ENCODE results near the gene ENO2.

The ENO2 gene

DNA sequence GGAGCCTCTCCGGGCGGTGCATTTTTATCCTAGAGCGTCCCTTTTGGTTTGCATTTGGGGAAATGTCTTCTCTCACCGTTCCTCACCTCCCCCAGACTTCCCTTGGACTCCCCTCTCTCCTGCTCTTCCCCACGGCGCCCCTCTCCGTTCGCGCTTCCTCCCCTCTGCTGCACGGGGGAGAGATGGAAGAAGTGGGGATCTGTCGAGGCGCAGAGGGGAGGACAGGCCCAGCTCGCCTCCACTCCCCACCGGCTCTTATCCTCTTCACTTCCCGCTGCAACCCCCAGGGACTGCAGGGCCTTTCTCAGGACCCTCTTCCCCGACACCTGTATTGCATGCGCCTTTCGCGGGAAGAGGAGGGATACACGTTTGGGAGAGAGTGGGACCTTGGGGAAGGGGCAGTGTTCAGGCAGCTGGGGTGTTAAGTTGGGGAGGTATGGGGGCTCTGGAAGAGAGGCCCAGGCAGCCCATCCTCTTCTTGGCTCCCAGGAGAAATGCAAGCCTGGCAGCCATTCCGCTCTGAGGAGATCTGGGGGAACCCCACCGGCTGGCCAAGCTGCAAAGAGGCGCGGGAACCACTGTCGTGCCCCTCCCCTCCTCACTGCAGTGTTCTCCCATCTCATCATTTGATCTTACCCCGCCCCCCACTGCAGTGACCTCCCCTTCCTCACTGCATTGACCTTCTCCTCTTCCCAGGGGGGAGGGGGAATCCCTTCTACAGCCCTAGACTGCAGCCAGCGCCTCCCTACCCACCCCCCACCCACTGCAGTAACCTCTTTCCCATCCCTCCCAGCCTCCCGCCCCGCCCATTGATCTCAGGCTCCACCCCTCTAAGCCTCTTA, 788 bp downstream of the ENO2 start:
- no peak for DNase-seq

DNA sequence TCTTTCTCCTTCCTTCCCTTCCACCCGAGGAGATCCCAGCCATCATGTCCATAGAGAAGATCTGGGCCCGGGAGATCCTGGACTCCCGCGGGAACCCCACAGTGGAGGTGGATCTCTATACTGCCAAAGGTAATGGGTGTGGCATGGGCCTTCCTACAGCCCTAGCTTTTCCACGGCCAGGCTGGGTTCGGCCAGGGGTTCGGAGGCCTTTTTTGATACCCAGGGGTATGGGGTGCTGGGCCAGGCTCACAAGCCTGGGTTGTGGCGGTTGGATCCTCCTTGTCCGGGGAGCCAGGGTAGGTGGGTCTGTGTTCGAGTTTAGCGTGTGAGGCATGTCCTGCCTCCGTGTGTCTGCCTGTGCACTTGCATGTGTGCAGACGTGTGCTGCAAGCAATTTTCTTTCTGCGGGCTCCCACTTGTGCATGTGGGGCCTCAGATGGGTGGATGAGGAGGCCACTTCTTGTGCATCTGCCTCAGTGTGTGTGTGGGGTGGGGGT, 1.5 kb downstream of the ENO2 start:
- no peak for DNase-seq

DNA sequence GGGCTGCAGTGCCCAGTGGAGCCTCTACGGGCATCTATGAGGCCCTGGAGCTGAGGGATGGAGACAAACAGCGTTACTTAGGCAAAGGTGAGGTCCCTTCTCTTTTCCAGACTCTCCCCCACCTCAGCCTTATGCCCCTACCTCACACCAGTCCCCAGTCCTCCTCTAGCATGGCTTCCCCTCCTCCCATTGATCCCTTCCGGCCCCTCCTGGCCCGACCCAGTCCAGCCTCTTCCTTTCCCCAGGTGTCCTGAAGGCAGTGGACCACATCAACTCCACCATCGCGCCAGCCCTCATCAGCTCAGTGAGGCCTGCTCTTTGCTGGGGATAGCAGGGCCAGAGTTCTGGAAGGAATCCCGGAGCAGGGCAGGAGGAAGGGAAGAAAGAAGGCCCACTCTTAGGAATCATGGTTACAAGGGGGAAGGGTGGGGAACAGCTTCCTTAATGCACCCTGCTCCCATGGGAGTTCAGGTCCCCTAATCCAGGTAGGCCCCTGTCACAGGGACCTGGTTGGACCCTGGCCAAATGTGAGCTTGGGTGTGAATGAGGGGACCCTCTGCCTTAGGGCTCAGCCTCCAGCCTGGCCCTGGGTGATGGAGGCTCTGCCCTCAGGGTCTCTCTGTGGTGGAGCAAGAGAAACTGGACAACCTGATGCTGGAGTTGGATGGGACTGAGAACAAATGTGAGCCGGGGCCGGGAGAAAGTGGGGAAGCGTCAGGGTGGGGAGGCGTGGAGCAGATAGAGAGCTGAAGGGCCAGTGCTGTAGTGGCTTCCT, 2.2 kb downstream of the ENO2 start:
- no peak for DNase-seq

DNA sequence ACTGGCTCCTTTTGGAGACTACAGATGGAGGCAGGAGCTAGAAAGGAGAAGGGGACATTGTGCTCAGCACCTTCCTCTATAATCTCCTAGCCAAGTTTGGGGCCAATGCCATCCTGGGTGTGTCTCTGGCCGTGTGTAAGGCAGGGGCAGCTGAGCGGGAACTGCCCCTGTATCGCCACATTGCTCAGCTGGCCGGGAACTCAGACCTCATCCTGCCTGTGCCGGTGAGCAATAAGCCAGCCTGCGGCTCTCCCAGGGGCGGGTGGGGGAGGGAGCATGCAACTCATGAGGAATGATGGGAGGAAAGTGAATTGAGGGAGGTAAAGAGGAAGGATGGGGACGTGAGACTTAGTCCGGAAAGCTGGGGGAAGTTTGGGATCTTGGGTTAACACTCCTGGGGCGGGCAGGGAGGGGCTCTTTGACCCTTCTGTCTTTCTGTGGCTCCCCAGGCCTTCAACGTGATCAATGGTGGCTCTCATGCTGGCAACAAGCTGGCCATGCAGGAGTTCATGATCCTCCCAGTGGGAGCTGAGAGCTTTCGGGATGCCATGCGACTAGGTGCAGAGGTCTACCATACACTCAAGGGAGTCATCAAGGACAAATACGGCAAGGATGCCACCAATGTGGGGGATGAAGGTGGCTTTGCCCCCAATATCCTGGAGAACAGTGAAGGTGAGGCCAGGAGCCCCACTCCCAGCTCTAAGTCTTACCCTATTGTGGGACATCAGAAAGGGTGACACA, 3.3 kb downstream of the ENO2 start:
- no peak for DNase-seq

DNA sequence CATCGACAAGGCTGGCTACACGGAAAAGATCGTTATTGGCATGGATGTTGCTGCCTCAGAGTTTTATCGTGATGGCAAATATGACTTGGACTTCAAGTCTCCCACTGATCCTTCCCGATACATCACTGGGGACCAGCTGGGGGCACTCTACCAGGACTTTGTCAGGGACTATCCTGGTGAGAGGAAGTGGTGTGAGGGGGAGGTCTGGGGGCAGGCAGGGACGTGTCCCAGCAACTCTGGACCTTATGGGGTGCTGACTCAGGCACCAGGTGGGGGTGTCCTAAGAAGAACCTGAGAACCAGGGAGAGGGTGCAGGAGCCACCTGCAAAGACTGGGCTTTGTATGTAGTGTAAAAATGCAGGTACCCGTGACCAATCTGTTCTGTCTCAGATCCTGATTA, 5.2 kb downstream of the ENO2 start:
- no peak for DNase-seq

DNA sequence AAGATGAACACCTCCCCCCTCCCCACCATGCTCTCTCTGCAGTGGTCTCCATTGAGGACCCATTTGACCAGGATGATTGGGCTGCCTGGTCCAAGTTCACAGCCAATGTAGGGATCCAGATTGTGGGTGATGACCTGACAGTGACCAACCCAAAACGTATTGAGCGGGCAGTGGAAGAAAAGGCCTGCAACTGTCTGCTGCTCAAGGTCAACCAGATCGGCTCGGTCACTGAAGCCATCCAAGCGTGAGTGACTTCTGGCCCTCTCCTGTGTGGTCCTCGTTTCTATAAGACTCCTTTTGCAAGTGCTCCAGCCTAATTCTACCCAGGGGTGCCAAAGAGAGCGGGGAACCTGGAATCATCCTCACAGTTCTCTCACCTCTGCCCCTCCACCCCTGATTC, 7.2 kb downstream of the ENO2 start:
- no peak for DNase-seq

DNA sequence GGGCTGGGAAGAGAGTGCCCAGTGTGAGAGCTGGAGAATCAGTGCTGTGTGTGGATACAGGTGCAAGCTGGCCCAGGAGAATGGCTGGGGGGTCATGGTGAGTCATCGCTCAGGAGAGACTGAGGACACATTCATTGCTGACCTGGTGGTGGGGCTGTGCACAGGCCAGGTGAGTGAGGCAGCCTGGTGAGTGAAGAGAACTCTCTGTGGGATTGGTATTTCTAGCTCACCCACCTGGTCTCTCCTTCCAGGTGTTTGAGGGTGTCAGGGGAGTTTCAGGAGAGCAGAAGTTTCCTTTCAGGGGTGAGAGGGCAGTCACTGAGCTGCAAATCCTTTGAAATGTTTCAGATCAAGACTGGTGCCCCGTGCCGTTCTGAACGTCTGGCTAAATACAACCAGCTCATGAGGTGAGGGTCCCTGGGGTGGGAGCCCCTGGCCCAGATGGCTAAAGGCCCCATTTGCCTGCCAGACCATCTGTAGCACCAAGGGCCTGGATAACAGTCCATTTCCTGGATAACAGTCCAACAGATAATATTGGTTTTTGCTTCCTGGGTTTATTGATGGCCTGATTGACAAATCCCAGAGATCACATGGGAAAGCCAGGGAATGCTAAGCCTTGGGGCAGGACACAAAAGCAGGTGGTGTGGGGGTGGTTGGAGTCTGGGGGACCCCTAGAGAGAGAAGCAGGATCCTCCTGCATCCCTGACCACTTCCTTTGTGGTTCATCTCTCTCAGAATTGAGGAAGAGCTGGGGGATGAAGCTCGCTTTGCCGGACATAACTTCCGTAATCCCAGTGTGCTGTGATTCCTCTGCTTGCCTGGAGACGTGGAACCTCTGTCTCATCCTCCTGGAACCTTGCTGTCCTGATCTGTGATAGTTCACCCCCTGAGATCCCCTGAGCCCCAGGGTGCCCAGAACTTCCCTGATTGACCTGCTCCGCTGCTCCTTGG, 7.9 kb downstream of the ENO2 start:
- DNase-seq, result no peak

DNA sequence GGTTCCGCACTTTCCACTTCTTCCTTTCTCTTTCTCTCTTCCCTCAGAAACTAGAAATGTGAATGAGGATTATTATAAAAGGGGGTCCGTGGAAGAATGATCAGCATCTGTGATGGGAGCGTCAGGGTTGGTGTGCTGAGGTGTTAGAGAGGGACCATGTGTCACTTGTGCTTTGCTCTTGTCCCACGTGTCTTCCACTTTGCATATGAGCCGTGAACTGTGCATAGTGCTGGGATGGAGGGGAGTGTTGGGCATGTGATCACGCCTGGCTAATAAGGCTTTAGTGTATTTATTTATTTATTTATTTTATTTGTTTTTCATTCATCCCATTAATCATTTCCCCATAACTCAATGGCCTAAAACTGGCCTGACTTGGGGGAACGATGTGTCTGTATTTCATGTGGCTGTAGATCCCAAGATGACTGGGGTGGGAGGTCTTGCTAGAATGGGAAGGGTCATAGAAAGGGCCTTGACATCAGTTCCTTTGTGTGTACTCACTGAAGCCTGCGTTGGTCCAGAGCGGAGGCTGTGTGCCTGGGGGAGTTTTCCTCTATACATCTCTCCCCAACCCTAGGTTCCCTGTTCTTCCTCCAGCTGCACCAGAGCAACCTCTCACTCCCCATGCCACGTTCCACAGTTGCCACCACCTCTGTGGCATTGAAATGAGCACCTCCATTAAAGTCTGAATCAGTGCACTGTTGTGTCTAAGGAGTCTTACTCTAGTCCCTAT, 8.8 kb downstream of the ENO2 start:
- DNase-seq, result no peak

DNA sequence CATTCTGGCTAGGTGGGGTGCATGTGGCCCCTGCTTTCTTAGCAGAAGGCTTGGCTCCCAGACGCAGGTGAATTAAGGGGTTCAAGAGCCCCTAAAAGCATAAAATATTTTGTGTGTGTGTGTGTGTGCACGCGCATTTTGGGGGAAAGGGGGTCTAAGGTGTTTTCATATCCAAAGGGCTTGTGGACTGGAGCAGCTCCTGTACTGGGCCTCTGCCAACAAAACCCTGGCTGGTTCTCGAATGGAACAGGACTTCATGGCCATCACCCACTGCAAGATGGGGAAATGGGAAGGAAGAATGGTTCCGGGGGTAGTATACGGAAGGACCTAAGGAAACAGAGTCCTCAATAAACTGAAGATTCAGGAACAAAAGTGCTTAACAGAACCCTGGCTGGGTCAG, 9.5 kb downstream of the ENO2 start:
- no peak for DNase-seq

DNA sequence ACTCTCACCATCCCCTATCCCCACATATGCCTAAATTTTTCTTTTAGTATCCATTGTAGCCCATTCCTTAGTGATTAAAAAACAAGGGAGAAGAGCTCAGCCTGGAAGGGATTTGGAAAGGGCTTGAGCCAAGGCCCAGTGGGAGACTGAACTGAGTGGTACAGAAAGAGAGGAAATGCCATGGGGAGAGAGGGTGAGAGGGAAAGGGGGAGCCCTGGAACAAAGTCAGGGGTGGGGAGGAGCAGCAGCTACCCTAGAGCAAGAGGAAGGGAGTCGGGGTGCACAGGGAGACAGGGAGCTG, 10.8 kb downstream of the ENO2 start:
- DNase-seq, result no peak

DNA sequence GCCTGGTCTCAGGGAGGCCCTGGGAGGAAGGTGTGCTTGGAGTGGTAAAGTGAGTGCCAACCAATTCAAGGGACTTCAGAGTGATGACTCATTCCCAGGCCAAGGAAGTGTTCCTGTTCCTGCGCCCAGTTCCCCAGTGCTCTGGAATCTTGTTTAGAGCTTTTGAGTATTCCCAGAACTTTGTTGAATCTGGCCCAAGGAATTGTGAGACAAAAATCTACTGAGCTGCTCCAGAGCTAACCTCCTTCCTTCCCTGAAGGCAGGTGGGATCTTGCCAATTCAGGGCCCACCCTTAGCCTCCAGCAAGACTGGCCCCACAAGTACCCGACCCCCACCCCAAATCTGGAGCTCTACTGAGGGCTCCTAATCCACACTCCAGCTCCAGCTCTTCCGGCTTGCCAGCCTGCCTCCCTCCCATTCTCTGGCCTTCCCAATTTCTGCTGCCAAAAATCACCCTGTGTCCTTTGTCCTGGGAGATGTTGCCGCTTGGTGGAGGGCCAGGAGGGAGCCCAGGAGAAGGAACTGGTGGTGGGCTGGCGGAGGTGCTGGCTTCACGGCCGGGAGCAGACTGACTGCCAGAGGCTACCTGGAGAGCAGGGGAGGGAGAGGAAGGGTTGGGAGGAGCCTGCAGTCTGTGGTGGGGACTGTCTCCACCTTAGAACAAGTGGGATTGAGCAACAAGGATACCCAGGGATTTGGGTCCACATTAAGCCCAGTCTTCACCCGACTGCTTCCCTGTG, 11.3 kb downstream of the ENO2 start:
- DNase-seq, result peak; percentile 40

DNA sequence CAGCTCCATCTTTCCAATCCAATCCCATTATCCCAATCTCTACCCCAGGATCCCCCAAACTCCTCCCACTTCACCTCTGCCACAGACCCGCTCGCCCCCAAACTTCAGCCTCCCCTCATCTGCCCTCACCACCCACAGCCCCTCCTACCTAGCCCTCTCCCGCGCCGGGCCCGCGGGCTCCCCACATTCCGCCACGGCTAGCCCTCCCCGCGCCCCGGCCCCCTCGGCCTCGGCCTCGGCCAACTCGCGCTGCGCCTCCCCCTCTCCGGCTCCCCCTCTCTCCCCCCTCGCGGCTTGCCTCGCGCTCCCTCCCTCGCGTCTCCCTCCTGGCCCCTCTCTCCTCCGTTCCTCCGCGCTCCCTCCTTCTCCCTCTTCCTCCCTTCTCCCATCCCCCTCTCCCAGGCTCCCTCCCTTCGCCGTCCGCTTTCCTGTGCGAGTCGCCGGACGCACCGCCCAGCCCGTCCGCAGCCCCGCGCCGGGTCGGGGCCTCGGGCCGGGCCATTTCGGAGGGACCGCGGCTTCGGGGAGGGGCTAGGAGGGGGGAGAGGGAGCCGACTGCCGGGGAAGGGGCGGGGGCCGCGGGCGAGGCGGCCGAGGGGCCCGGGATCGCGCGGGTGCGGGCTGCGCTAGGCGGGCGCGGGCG, 13.1 kb downstream of the ENO2 start, which contains the start of gene ATN1:
Gene ATN1 (plus strand): TSS at position 581 of the 643 bp plus-strand sequence. CDS start 6,043 bp downstream, outside the sequence.
- no peak for DNase-seq

DNA sequence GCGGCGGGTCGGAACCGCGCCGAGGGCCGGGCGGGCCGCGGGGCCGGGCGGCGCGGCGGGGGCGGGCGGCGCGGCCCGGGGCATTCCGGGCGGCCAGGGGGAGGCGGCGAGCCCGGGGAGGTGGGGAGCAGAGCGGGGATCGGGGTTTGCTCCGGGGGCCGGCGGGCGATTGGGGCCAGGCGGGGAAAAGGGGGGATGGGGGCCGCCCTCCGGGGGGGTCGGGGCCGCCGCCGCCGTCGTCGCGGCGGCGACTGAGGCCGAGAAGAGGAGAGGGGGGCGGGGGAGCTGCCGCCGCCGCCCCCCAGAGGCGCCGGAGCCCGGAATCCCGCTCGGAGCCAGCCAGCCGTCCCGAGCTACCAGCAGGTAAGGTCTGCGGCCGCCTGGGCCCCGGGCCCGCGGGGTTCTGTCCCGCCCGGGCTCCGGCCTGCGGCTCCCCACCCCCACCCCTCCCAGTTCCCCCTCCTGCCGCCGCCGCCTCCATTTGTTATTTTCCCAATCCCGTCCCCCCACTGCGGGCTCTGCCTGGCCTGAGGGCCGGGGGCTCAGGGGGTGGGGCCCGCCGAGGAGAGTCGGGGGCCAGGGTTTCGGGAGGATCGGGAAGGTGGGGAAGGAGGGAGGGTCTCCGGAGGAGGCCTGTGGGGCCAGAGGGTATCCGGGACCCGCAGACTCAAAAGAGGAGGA, 13.8 kb downstream of the ENO2 start:
- no peak for DNase-seq

DNA sequence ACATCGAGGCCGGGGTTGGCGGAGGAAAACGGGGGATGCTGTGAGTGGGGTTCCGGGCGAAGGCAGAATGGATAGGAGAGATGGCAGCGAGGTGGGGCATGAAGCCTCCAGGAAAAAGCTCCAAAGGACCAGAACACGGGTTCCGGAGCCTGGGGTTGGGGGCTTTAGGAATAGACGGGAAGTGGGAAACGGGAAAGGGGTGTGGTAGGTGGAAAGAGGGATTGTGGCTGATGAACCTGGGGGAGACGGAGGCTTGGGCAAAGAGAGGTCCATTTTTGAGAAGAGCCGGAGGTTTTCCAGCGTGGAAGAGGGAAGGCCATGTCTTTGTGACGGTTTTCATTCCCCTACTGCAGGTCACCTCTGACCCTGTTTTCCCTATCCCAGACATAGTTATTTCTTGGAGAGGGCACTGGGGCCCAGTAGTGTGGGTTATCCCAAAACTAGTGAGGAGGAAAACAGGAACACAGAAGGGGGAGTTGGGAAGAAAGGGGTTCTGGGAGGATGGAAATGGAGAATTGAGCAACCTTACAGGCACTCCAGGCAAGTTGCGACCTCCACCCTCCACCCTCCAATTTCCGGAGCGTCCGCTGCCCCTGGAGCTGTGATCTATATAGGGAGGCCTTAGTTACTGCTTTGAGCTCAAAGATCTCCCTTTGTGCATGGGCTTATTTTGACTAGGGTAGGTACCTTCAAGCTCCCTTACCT, 14.5 kb downstream of the ENO2 start:
- DNase-seq, result no peak

DNA sequence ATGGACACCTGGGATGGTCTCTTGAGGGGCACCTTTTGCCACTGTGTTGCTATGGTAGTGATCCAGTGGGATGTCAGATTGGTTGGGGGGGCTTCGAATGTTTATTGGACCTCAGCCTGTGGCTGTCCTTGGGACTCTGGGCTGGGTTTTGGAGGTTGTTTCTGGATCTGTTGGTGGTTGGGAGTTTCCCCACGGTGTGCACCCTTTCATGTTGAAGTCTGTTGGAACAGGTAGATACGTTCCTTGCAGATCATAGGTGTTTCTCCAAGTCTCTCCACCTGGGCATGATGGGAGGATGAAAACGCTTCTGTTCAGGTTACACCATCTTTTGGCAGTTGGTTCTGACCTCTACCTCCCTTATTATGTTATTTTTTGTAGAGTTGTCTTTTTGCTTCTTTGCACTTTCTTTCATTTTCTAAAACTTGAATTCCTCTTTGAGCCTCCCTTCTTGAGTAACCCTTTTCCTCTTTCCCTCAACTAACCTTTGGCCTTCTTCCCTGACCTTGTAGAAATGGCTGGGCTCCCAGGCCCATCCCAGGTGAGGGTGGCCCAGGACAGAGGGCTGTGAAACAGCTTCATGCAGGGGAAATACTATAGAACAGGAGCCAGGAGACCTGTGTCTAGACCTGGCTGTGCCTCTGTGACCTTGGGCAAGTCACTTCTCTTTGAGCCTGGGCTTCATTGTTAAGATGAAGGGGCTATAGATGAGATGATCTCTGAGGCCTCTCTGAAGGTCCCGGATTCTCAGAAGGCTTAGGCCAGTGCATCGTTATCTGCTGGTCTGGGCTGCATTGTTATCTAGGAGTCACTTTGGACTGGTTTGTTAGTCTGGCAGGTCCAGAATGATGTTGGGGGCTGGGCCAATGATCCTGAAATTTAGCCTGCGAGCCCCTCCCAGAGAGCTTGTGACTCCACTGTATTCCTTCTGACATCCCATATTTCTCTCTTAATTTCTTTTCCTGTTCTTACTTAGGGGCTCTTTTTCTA, 15.4 kb downstream of the ENO2 start:
- DNase-seq, result no peak

DNA sequence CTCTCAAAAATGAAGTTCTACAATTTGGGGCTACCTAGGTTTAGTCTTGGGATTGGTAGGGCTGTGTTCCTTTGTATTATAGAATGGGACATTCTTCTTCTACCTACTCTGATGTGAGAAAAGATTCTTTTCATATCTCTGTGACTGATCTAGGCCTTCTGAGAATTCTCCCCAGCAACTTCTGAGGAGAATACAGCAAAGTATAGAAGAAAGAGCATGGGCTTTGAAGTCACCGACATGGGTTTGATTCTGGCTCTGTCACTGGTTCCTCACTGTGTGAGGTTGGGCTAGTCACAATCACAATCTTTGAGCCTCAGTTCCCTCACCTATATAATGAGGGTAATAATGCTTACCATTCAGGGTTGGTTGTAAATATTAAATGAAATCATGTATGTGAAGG, 18.4 kb downstream of the ENO2 start:
- DNase-seq, result no peak

DNA sequence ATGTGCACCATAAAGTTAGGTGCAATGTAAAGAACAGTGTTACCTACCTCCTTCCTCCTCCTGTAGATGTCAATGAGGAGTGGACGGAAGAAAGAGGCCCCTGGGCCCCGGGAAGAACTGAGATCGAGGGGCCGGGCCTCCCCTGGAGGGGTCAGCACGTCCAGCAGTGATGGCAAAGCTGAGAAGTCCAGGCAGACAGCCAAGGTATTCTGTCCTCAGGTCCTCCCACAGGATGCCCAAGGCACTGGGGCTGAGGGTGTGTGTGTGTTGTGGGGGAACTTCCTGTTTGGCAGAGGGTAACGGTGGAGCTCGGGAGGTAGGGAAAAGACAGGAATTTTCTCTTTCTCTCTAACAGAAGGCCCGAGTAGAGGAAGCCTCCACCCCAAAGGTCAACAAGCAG, 19.7 kb downstream of the ENO2 start:
- no peak for DNase-seq

All from DMS 273 treated with DMSO at 0.1 percent for 48 hours (cell line).